Stimulated activated effector memory CD8-positive, alpha-beta T cell treated with anti-CD3 and anti-CD28 coated beads, Interleukin-12 subunit alpha, Interleukin-12 subunit beta, amount 100 ng/mL, for 72 hours (primary cell): ENCODE measurements around the gene PSENEN.
"Not testable (repeated sequence)": the region's sequence is repeated elsewhere in the genome, so short reads cannot be mapped to it uniquely, and the experiment has no call there.

Experiments used
- ATAC-seq: fragments of 150-1000 bp; cut with Tn5 transposase; 2 replicates; pipeline ENCODE4 v1.10.0; 2021
- DNase-seq, 2 donors: peaks; one replicate each; pipeline ENCODE4 v3.0.0; 2021 to 2022; ENCODE audit warnings: low spot score in 2 of 2
- H3K27ac Mint-ChIP-seq: one replicate; pipeline ENCODE4 v1.8.0; 2022; ENCODE audit warnings: mild to moderate bottlenecking, mixed read lengths
- H3K36me3 Mint-ChIP-seq: one replicate; pipeline ENCODE4 v1.8.0; 2022; ENCODE audit warnings: mild to moderate bottlenecking, mixed read lengths
- H3K4me1 Mint-ChIP-seq: one replicate; pipeline ENCODE4 v1.8.0; 2022; ENCODE audit warnings: mixed read lengths
- H3K4me3 Mint-ChIP-seq: one replicate; pipeline ENCODE4 v1.8.0; 2022; ENCODE audit warnings: mild to moderate bottlenecking, mixed read lengths
- H3K9me3 Mint-ChIP-seq: one replicate; pipeline ENCODE4 v1.8.0; 2022; ENCODE audit warnings: mixed read lengths

Gene PSENEN

GRCh38 chr19:35764432-35765315 is 19.2 kb downstream of the PSENEN start:
- no peak overlapping the region for H3K27ac Mint-ChIP-seq
- H3K4me3 Mint-ChIP-seq = no peak overlapping the region
- H3K36me3 Mint-ChIP-seq = peaks cover 55% of the 10 kb centered on the region
- peaks cover 2% of the 10 kb centered on the region for H3K4me1 Mint-ChIP-seq
- ATAC-seq = no peak
- H3K9me3 Mint-ChIP-seq = no peaks in the 10 kb centered on the region
- DNase-seq = no peak

DNA sequence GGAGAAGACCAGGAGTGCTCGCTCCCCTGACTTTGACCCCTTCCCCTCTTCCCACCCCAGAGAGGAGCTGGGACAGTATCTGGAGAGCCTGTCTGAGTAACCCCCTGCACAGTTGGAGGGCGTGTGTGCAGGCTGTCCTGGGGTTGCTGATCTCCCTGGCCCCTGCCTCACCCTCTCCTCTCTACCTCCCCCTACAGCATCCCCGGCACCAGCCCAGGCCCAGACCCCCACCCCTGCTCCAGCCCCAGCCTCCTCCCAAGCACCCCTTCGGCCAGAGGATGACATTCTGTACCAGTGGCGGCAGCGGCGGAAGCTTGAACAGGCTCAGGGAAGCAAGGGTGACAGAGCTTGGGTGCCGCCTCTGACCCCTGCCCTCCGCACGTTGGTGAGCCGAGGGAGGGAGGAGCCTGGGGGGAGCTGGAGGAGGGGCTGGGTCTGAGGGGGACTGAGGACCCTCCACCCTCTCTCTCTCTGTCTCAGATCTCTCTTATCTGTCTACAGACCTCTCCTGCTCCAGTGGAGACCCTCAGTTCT is 21.2 kb downstream of the PSENEN start:
- H3K4me3 Mint-ChIP-seq = no peak overlapping the region
- H3K9me3 Mint-ChIP-seq = no peaks in the 10 kb centered on the region
- peaks cover 58% of the 10 kb centered on the region for H3K36me3 Mint-ChIP-seq
- DNase-seq (no peak), ATAC-seq (peak; percentile 8)
- no peaks in the 10 kb centered on the region for H3K4me1 Mint-ChIP-seq
- no peak overlapping the region for H3K27ac Mint-ChIP-seq

- Mint-ChIP-seq H3K36me3 (peaks cover 50% of the 10 kb centered on the region), H3K27ac (no peak overlapping the region), H3K9me3 (no peaks in the 10 kb centered on the region), H3K4me1 (no peaks in the 10 kb centered on the region), H3K4me3 (no peak overlapping the region)
- no peak for DNase-seq
- ATAC-seq = peak; percentile 21
Observed at GRCh38 chr19:35767288-35768081, 22.0 kb downstream of the PSENEN start.

GRCh38 chr19:35768082-35768421 is 22.6 kb downstream of the PSENEN start:
- no peaks in the 10 kb centered on the region for H3K9me3 Mint-ChIP-seq
- H3K36me3 Mint-ChIP-seq = peaks cover 44% of the 10 kb centered on the region
- no peak for ATAC-seq
- no peak overlapping the region for H3K4me3 Mint-ChIP-seq
- no peaks in the 10 kb centered on the region for H3K4me1 Mint-ChIP-seq
- no peak for DNase-seq
- H3K27ac Mint-ChIP-seq = peak overlapping the region; percentile 58

DNA sequence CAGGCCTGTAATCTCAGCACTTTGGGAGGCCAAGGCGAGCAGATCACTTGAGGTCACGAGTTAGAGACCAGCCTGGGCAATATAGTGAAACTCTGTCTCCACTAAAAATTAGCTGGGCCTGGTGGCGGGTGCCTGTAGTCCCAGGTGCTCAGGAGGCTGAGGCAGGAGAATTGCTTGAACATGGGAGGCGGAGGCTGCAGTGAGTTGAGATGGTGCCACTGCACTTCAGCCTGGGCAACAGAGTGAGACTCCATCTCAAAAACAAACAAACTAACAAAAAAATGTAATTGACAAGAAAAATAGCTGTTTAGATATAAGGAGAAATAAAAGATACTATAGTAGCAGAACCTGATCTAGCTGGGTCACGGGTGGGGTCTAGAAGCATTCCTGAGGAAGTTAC is 26.9 kb downstream of the PSENEN start:
- not testable (repeated sequence) for DNase-seq, H3K27ac Mint-ChIP-seq, H3K9me3 Mint-ChIP-seq, ATAC-seq, H3K4me3 Mint-ChIP-seq
- Mint-ChIP-seq H3K4me1 (peaks cover 25% of the 10 kb centered on the region), H3K36me3 (peaks cover 33% of the 10 kb centered on the region)

- ATAC-seq = no peak
Observed at GRCh38 chr19:35773020-35773806, 27.8 kb downstream of the PSENEN start.

DNA sequence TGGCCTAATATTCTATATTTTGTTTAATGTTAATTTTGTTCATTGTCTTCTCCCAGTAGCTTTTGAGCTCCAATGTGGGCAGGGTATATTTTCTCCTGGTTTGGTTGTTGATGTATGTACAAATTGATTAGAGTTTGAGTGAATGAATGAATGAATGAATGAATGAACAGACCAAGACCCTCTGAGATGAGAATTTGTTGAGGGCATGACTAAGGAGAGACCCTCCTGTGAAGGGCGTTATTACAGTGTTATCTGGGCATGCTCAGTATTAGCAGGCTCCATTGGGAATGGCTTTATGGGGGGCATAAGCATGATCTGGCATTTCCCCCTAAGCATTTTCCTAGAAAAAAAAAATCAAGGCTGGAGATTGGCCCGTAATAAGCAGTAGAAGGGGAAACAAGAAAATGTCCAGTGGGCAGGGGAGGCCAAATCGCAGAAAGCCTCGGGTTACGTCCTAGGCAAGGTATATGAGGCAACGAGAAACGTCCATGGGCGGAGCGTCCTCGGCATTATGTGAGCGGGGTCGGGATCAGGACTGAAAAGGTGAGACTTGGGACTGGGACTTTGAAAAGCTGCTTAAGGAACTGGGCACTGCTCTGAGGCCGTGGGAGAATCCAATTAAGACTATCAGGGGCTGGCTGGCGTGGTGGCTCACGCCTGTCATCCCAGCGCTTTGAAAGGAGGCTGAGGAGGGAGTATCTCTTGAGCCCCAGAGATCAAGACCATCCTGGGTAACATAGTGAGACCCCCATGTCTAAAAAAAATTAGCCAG is 29.0 kb downstream of the PSENEN start:
- no peak for DNase-seq
- no peak for ATAC-seq
- Mint-ChIP-seq H3K4me1 (peaks cover 25% of the 10 kb centered on the region), H3K9me3 (no peaks in the 10 kb centered on the region), H3K36me3 (peaks cover 24% of the 10 kb centered on the region), H3K27ac (no peak overlapping the region), H3K4me3 (peak overlapping the region; percentile 82)

More at GRCh38 chr19:35773020-35773806, 27.8 kb downstream of the PSENEN start:
- Mint-ChIP-seq H3K9me3 (no peaks in the 10 kb centered on the region), H3K4me1 (peaks cover 25% of the 10 kb centered on the region), H3K4me3 (no peak overlapping the region), H3K36me3 (peaks cover 33% of the 10 kb centered on the region), H3K27ac (no peak overlapping the region)
- DNase-seq = no peak

- Mint-ChIP-seq H3K4me3 (peak overlapping the region; percentile 82), H3K9me3 (no peaks in the 10 kb centered on the region), H3K4me1 (peaks cover 25% of the 10 kb centered on the region), H3K27ac (no peak overlapping the region), H3K36me3 (peaks cover 24% of the 10 kb centered on the region)
- no peak for DNase-seq
- ATAC-seq = peak; percentile 4
Observed at GRCh38 chr19:35775046-35775297, 29.5 kb downstream of the PSENEN start.

- Mint-ChIP-seq H3K36me3 (peaks cover 23% of the 10 kb centered on the region), H3K9me3 (no peaks in the 10 kb centered on the region), H3K27ac (peak within 1 kb of the TSS; percentile 80), H3K4me3 (peak within 1 kb of the TSS; percentile 82), H3K4me1 (peaks cover 25% of the 10 kb centered on the region)
- DNase-seq = peak; percentile 98 to 99
- ATAC-seq = peak; percentile 95
Observed at GRCh38 chr19:35775298-35776101, 30.0 kb downstream of the PSENEN start, which contains the start of gene ARHGAP33. Gene ARHGAP33 (plus strand): TSS chr19:35775564. CDS start chr19:35775659, 95 bp downstream.

GRCh38 chr19:35776102-35776788 is 30.8 kb downstream of the PSENEN start:
- peak overlapping the region; percentile 82 for H3K4me3 Mint-ChIP-seq
- peaks cover 24% of the 10 kb centered on the region for H3K36me3 Mint-ChIP-seq
- DNase-seq (no peak), ATAC-seq (no peak)
- H3K4me1 Mint-ChIP-seq = peaks cover 25% of the 10 kb centered on the region
- peak overlapping the region; percentile 80 for H3K27ac Mint-ChIP-seq
- no peaks in the 10 kb centered on the region for H3K9me3 Mint-ChIP-seq

DNA sequence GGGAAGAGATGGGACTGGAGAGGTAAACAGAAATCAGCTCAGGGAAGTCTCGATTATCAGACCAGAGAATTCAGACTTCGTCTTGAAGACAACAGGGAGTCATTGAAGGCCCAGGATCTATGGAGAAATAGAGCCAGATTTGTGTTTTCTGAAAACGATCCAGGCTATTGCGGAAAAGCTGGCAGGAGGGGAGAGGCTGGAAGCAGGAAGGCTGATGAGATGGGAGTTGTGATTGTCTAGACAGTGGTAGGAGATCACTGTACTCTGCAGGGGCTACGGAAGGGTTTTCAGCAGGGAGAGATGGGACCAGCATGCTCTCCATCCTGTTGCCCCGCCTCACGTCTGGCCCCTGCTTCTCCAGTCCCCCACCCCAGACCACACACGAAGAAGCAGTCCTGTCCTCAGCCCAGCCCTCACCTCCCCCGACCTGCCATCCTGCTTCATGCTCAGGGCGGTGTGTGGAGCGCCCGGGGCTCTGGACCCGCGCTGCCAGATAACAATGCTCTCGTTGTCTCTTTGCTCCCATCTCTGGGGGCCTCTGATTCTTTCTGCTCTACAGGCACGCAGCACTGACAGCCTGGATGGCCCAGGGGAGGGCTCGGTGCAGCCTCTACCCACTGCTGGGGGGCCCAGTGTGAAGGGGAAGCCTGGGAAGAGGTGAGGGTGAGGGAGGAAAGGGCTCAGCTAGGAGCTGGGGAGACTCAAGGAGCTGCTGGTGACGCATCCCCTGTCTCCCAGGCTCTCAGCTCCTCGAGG is 31.8 kb downstream of the PSENEN start:
- peaks cover 30% of the 10 kb centered on the region for H3K36me3 Mint-ChIP-seq
- H3K27ac Mint-ChIP-seq = peak overlapping the region; percentile 80
- H3K4me1 Mint-ChIP-seq = peaks cover 25% of the 10 kb centered on the region
- DNase-seq (no peak), ATAC-seq (no peak)
- no peaks in the 10 kb centered on the region for H3K9me3 Mint-ChIP-seq
- H3K4me3 Mint-ChIP-seq = peak overlapping the region; percentile 82

DNA sequence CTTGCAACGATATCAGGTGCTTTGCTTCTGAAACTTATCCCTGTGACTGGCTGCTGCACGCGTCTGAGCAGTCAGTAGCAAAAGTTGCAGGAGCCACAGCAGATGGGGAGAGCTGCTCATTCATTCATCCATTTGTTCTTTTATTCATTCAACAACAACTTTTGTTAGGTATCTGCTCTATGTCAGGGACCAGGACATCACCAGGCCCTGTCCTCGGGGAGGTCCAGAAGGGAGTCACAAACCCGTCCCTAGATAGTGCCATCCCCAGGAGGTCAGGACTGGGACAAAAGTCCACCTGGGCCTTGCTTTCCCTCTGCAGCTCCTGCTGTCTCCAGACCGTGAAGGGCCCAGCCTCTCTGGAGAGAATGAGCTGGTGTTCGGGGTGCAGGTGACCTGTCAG is 32.5 kb downstream of the PSENEN start:
- H3K27ac Mint-ChIP-seq = no peak overlapping the region
- ATAC-seq = no peak
- DNase-seq = no peak
- peaks cover 30% of the 10 kb centered on the region for H3K36me3 Mint-ChIP-seq
- H3K4me1 Mint-ChIP-seq = peaks cover 25% of the 10 kb centered on the region
- H3K9me3 Mint-ChIP-seq = no peaks in the 10 kb centered on the region
- no peak overlapping the region for H3K4me3 Mint-ChIP-seq

GRCh38 chr19:35779033-35779432 is 33.6 kb downstream of the PSENEN start:
- peaks cover 33% of the 10 kb centered on the region for H3K4me1 Mint-ChIP-seq

More at GRCh38 chr19:35779033-35779432, 33.6 kb downstream of the PSENEN start:
- H3K27ac Mint-ChIP-seq = peak overlapping the region; percentile 40
- H3K36me3 Mint-ChIP-seq = peaks cover 30% of the 10 kb centered on the region
- H3K9me3 Mint-ChIP-seq = no peaks in the 10 kb centered on the region
- H3K4me3 Mint-ChIP-seq = no peak overlapping the region
- ATAC-seq (no peak), DNase-seq (no peak)
